Nephron progenitor cell (in vitro differentiated cells): ENCODE results near the gene NPAS4.

Experiments used
- DNase-seq: peaks from one replicate; pipeline ENCODE4 v3.0.0; 2021
- H3K27ac Mint-ChIP-seq: 2 replicates; pipeline ENCODE4 v1.8.0; 2021; ENCODE audit warnings: mild to moderate bottlenecking, moderate library complexity, mixed read lengths
- H3K27me3 Mint-ChIP-seq: 2 replicates; pipeline ENCODE4 v1.8.0; 2021; ENCODE audit warnings: mild to moderate bottlenecking, low read depth, mixed read lengths; ENCODE audit not compliant: poor library complexity
- H3K36me3 Mint-ChIP-seq: 2 replicates; pipeline ENCODE4 v1.8.0; 2021; ENCODE audit warnings: low read depth, mixed read lengths
- H3K4me1 Mint-ChIP-seq: 2 replicates; pipeline ENCODE4 v1.8.0; 2021; ENCODE audit warnings: mixed read lengths
- H3K4me3 Mint-ChIP-seq: 2 replicates; pipeline ENCODE4 v1.8.0; 2021; ENCODE audit warnings: mild to moderate bottlenecking, moderate library complexity, mixed read lengths
- H3K9me3 Mint-ChIP-seq: 2 replicates; pipeline ENCODE4 v1.8.0; 2021; ENCODE audit warnings: mild to moderate bottlenecking, moderate library complexity, mixed read lengths
- CTCF ChIP-seq: fragments of 200-600 bp; sonication (generic); IDR thresholded peaks from 2 replicates; pipeline ENCODE4 v1.5.0; 2021; ENCODE audit warnings: antibody characterized with exemption

Gene NPAS4

DNA sequence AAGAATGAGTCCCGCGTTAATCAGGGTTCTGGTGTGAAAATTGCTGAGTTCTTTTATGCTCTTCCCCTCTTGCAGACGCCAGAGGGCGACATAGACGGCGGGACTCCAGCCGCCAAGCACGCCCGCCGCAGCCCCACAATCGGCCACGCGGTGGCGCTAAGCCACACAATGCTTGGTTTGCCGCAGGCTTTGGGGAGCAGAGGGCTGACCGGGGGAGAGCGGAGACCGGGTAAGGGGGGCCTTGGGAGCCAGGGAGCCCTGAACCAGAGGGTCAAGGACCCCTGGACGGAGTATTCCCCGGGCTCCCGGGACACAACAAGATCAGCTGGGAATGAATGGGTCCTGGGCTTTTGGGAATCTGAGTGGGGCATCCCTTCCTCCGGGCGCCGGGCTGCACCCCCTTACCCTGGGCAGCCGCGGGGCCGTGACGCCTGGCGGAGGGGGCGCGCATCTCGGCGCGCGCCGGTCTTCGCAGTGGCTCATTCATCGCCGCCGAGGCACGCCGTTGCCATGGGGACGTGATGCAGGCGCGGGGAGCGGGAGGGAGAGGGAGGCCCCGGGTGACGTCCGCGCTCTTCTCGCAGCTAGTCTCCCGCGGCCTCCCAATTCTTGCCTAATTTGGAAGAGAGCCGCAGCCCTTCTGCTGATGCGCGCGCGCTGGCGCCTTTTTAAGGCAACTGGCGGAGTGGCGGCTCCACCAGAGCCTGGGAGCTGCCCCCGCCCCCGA, 12.2 kb upstream of the NPAS4 start:
- no peaks in the 10 kb centered on the region for H3K36me3 Mint-ChIP-seq
- peaks cover 8% of the 10 kb centered on the region for H3K4me1 Mint-ChIP-seq
- H3K27ac Mint-ChIP-seq: peak overlapping the region; percentile 84
- H3K27me3 Mint-ChIP-seq: peaks cover 44% of the 10 kb centered on the region
- DNase-seq: peak; percentile 98
- H3K9me3 Mint-ChIP-seq: no peaks in the 10 kb centered on the region
- peak overlapping the region; percentile 79 for H3K4me3 Mint-ChIP-seq
- TF ChIP-seq CTCF: peak; percentile 100

- TF ChIP-seq CTCF: no peak
- peaks cover 8% of the 10 kb centered on the region for H3K4me1 Mint-ChIP-seq
- no peaks in the 10 kb centered on the region for H3K9me3 Mint-ChIP-seq
- H3K27me3 Mint-ChIP-seq: peaks cover 43% of the 10 kb centered on the region
- H3K27ac Mint-ChIP-seq: no peak overlapping the region
- peak overlapping the region; percentile 11 for H3K4me3 Mint-ChIP-seq
- DNase-seq: no peak
- H3K36me3 Mint-ChIP-seq: no peaks in the 10 kb centered on the region
Measured at GRCh38 chr11:66409226-66409625, 11.6 kb upstream of the NPAS4 start.

DNA sequence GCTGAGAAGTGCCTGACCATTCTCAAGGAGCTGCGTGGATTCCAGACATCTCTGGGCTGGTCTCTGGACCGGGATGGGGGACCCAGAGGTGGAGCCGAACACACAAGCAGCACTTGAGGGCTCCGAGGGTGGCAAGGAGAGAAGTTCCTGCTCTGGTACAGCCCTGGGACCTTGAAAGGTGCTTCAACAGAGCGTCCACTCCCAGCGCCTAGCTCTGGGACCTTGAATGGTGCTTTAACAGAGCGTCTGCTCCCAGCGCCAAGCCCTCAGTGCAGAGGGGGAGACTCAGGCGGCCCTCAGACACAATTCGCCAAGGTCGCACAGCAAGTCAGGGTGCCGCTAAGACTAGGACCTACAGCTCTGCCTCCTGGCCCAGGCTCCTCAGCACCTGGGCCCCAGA, 10.6 kb upstream of the NPAS4 start:
- Mint-ChIP-seq H3K27ac (no peak overlapping the region), H3K27me3 (peaks cover 43% of the 10 kb centered on the region), H3K4me1 (peaks cover 8% of the 10 kb centered on the region), H3K36me3 (no peaks in the 10 kb centered on the region), H3K4me3 (peak overlapping the region; percentile 23), H3K9me3 (no peaks in the 10 kb centered on the region)
- no peak for DNase-seq
- no peak for TF ChIP-seq CTCF

DNA sequence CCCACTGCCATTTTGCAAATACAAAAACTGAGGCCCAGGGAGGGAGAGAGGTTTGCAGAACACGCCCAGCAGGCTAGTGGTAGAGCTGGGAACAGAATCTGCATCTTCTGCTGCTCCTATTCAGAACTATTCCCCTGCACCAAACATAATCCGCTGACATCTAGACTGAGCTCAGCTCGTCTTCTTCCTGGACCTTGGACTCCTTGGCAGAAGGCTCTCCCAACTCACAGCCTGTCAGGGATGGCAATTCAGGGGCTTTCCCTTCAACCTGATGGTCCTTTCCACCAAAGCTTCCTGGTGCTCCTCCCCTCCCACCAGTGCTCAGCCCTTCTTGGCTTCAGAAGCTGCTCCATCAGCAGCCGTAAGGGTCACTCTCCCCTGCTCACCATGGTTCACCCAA, 9.5 kb upstream of the NPAS4 start:
- peaks cover 33% of the 10 kb centered on the region for H3K27me3 Mint-ChIP-seq
- H3K27ac Mint-ChIP-seq: no peak overlapping the region
- H3K9me3 Mint-ChIP-seq: no peaks in the 10 kb centered on the region
- H3K36me3 Mint-ChIP-seq: no peaks in the 10 kb centered on the region
- peaks cover 8% of the 10 kb centered on the region for H3K4me1 Mint-ChIP-seq
- peak overlapping the region; percentile 41 for H3K4me3 Mint-ChIP-seq
- DNase-seq: no peak
- no peak for TF ChIP-seq CTCF

DNA sequence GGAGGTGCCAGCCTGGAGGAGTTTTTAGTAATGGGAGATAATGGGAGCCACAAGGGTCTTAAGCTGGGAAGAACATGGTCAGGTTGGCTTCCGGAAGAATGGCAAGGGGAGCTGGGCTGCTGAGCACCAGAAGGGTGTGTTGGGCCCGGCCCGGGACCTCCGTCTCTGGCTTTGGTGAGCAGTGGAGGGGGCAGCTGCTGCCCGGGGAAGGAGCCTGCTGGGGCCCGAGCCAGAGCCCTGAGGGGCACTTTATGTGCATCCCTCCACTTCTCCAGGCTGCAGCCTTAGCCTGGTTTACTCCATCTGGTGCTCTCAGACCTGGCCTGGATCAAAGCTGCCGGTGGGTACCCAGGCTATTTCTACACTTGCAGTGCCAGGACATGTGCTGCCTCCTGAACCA, 8.7 kb upstream of the NPAS4 start:
- no peaks in the 10 kb centered on the region for H3K36me3 Mint-ChIP-seq
- peaks cover 33% of the 10 kb centered on the region for H3K27me3 Mint-ChIP-seq
- no peak overlapping the region for H3K27ac Mint-ChIP-seq
- DNase-seq: no peak
- H3K4me3 Mint-ChIP-seq: no peak overlapping the region
- no peaks in the 10 kb centered on the region for H3K9me3 Mint-ChIP-seq
- H3K4me1 Mint-ChIP-seq: peaks cover 8% of the 10 kb centered on the region
- no peak for TF ChIP-seq CTCF

GRCh38 chr11:66413167-66413566, 7.7 kb upstream of the NPAS4 start:
- DNase-seq: no peak
- H3K4me3 Mint-ChIP-seq: no peak overlapping the region
- peaks cover 34% of the 10 kb centered on the region for H3K27me3 Mint-ChIP-seq
- no peak for TF ChIP-seq CTCF
- no peak overlapping the region for H3K27ac Mint-ChIP-seq
- H3K36me3 Mint-ChIP-seq: no peaks in the 10 kb centered on the region
- peaks cover 13% of the 10 kb centered on the region for H3K4me1 Mint-ChIP-seq
- H3K9me3 Mint-ChIP-seq: no peaks in the 10 kb centered on the region
